Progenitor cell of endocrine pancreas (in vitro differentiated cells): ENCODE data around the gene MTHFD1L. TPM values are rescaled to one million over a fixed set of nuclear protein-coding genes. Genes with fewer than 3 reads are reported as not detected.
"Not testable (repeated sequence)": the region's sequence is repeated elsewhere in the genome, so short reads cannot be mapped to it uniquely, and the experiment has no call there.

Source experiments
- DNase-seq: peaks from one replicate; pipeline ENCODE4 v3.0.0; 2021; ENCODE audit warnings: low spot score; ENCODE audit not compliant: unreplicated experiment
- H3K27ac Mint-ChIP-seq: 2 replicates; pipeline ENCODE4 v1.8.0; 2021; ENCODE audit warnings: mild to moderate bottlenecking, moderate library complexity, mixed read lengths
- H3K27me3 Mint-ChIP-seq: 2 replicates; pipeline ENCODE4 v1.8.0; 2021; ENCODE audit warnings: mixed read lengths
- H3K36me3 Mint-ChIP-seq: 2 replicates; pipeline ENCODE4 v1.8.0; 2022; ENCODE audit warnings: mixed read lengths; ENCODE audit not compliant: insufficient read depth
- H3K4me1 Mint-ChIP-seq: 2 replicates; pipeline ENCODE4 v1.8.0; 2021; ENCODE audit warnings: low read depth, mixed read lengths
- H3K4me3 Mint-ChIP-seq: 2 replicates; pipeline ENCODE4 v1.8.0; 2021; ENCODE audit warnings: low read depth, mild to moderate bottlenecking, moderate library complexity, mixed read lengths
- H3K9me3 Mint-ChIP-seq: 2 replicates; pipeline ENCODE4 v1.8.0; 2021; ENCODE audit warnings: low read depth, mixed read lengths
- CTCF ChIP-seq: fragments of 200-600 bp; sonication (generic); IDR thresholded peaks from one replicate; pipeline ENCODE4 v1.5.0; 2021; ENCODE audit warnings: antibody characterized with exemption, mild to moderate bottlenecking; ENCODE audit not compliant: unreplicated experiment
- total RNA-seq: library from RNA; stranded (reverse); gene quantifications from 2 replicates; pipeline ENCODE4 v1.2.1, GENCODE V29; 2021

MTHFD1L gene
- total RNA-seq, 1 donor from 2014 or later = 37.4 TPM

DNA sequence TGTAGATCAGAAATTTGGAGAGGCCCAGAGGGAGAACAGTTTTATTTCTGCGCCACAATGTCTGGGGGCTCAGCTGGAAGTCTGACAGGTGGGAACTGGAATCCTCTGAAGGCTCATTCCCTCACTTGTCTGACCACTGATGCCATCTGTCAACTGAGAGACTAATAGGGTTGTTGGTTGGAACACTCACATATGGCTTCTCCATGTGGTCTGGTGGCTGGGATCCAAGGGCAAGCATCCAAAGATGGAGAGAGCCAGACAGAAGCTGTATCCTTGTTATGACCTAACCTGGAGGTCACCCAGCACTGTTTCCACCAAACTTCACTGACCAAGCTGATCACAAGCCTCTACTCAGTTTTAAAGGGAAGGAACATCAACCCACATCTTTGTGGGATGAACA is 256.4 kb downstream of the MTHFD1L start:
- no peak for TF ChIP-seq CTCF
- Mint-ChIP-seq H3K9me3 (no peaks in the 10 kb centered on the region), H3K27me3 (peaks cover 3% of the 10 kb centered on the region), H3K4me1 (peaks cover 14% of the 10 kb centered on the region), H3K27ac (no peak overlapping the region), H3K4me3 (no peak overlapping the region), H3K36me3 (no peaks in the 10 kb centered on the region)
- DNase-seq = no peak

DNA sequence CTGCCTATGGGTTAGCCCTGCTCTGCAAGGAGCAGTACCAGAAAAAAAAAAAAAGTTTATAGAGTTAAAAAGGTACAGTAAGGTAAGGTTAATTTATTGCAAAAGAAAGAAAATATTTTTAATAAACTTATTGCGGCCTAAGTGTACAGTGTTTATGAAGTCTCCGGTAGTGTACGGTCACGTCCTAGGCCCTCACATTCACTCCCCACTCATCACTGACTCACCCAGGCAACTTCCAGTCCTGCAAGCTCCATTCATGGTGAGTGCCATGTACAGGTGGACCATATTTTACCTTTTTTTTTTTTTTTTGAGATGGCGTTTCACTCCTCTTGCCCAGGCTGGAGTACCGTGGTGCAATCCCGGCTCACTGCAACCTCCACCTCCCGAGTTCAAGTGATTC is 258.1 kb downstream of the MTHFD1L start:
- not testable (repeated sequence) for H3K27ac Mint-ChIP-seq, H3K36me3 Mint-ChIP-seq, DNase-seq, H3K4me3 Mint-ChIP-seq, H3K9me3 Mint-ChIP-seq, H3K27me3 Mint-ChIP-seq
- peaks cover 15% of the 10 kb centered on the region for H3K4me1 Mint-ChIP-seq

DNA sequence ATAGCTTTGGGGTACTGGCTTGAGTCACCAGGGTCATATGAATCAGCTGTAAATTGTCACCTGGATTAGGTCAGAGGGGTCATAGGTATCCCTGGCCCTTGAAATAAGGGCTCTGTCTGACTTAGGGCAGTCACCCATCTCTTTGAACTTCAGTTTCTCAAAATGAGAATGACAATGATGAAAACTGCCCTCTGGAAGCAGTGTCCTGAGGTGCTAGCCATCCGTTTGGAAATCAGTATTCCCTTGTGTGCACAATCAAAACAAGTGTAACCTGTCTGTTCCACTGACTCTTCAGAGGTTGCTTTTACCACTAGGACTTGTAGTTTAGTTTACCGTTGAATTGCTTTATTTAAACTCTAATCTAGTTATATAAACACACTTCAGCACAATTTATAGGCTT is 259.7 kb downstream of the MTHFD1L start:
- H3K27ac Mint-ChIP-seq, DNase-seq, H3K36me3 Mint-ChIP-seq, H3K4me3 Mint-ChIP-seq, H3K9me3 Mint-ChIP-seq, H3K27me3 Mint-ChIP-seq: not testable (repeated sequence)
- peaks cover 12% of the 10 kb centered on the region for H3K4me1 Mint-ChIP-seq

DNA sequence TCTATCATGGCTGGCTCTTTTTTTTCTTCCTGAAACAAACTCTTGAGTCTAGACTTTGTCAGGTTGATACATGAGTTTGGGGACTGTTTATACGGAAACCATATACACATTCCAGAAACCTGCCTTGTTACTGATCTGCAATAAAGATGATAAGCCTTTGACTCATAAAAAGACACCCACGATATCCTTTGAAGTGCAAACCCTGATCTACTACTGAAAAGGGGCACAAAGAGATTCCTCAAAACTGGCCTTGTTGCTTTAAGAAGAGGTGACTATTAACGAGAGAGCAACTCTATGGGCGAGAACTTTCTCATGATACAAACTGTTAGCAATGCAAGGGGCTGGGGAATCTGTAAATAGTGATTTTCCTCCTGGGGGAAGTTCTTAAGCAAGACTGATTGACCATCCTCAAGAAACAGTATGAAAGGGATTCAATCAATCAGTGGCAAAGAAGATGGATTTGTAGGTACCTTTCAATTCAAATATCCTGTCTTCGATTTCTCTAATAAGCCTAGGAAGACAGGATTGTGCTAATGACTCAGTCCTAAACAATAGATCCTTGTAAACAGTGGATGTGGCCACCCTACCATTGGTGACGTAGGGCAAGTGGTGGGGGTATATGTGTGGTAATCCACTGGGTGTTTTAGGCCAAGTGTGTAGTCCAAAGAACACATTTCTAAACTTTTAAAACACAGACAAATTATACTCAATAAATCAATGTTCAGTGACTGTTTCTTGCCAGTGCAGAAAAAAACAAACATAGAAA is 260.3 kb downstream of the MTHFD1L start:
- H3K4me3 Mint-ChIP-seq, H3K27me3 Mint-ChIP-seq, H3K36me3 Mint-ChIP-seq, DNase-seq, H3K9me3 Mint-ChIP-seq: not testable (repeated sequence)
- Mint-ChIP-seq H3K4me1 (peaks cover 12% of the 10 kb centered on the region), H3K27ac (peak overlapping the region; percentile 4)

- not testable (repeated sequence) for H3K4me3 Mint-ChIP-seq, DNase-seq, H3K27me3 Mint-ChIP-seq, H3K36me3 Mint-ChIP-seq, H3K27ac Mint-ChIP-seq, H3K9me3 Mint-ChIP-seq
- peaks cover 12% of the 10 kb centered on the region for H3K4me1 Mint-ChIP-seq
Measured at GRCh38 chr6:151126417-151126724, 260.9 kb downstream of the MTHFD1L start.

- not testable (repeated sequence) for H3K36me3 Mint-ChIP-seq, H3K27me3 Mint-ChIP-seq, H3K4me3 Mint-ChIP-seq, H3K9me3 Mint-ChIP-seq, H3K27ac Mint-ChIP-seq, DNase-seq
- H3K4me1 Mint-ChIP-seq = peaks cover 12% of the 10 kb centered on the region
Measured at GRCh38 chr6:151127133-151127798, 261.8 kb downstream of the MTHFD1L start.

DNA sequence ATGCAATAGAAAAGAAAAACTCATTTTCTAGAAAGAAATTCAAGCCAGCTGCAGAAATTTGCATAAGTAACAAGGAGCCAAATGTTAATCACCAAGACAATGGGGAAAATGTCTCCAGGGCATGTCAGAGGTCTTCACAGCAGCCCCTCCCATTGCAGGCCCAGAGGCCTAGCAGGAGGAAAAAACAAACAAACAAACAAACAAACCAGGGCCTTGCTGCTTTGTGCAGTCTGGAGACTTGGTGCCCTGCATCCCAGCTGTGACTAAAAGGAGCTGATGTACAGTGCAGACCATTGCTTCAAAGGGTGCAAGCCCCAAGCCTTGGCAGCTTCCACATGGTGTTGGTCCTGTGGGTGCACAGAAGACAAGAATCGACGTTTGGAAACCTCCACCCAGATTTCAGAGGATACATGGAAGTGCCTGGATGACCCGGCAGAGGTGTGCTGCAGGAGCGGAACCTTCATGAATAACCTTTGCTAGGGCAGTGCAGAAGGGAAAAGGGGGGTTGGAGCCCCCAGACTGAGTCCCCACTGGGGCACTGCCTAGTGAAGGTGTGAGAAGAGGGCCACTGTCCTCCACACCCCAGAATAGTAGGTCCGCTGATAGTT is 263.4 kb downstream of the MTHFD1L start:
- no peak overlapping the region for H3K27ac Mint-ChIP-seq

More for the DNA sequence above, 263.4 kb downstream of the MTHFD1L start:
- Mint-ChIP-seq H3K27me3 (no peaks in the 10 kb centered on the region), H3K4me3 (no peak overlapping the region), H3K36me3 (peaks cover 2% of the 10 kb centered on the region), H3K4me1 (peaks cover 12% of the 10 kb centered on the region), H3K9me3 (peaks cover 9% of the 10 kb centered on the region)
- DNase-seq = no peak
- TF ChIP-seq CTCF = no peak
